Activated T-cell treated with anti-CD3 and anti-CD28 coated beads for 48 hours (primary cell): ENCODE data around the gene SHISAL2B.
"Not testable (repeated sequence)": the region's sequence is repeated elsewhere in the genome, so short reads cannot be mapped to it uniquely, and the experiment has no call there.

Experiments
- DNase-seq: peaks from one replicate; pipeline ENCODE4 v3.0.0-alpha.2; 2020; ENCODE audit warnings: low read depth

SHISAL2B gene

GRCh38 chr5:64690417-64691151, at the start of gene SHISAL2B:
Gene SHISAL2B (plus strand): TSS chr5:64690503. CDS start chr5:64690624, 121 bp downstream.
- peak; percentile 6 for DNase-seq

- no peak for DNase-seq
Observed at GRCh38 chr5:64644831-64645230, 45.5 kb upstream of the SHISAL2B start.

GRCh38 chr5:64646169-64646568, 44.1 kb upstream of the SHISAL2B start:
- DNase-seq = no peak

- no peak for DNase-seq
Observed at GRCh38 chr5:64649512-64649911, 40.8 kb upstream of the SHISAL2B start.

- DNase-seq = no peak
Observed at GRCh38 chr5:64653766-64654560, 36.3 kb upstream of the SHISAL2B start.

- no peak for DNase-seq
Observed at GRCh38 chr5:64654561-64654938, 35.8 kb upstream of the SHISAL2B start.

- DNase-seq = no peak
Observed at GRCh38 chr5:64655596-64655995, 34.7 kb upstream of the SHISAL2B start.

GRCh38 chr5:64659289-64659688, 31.0 kb upstream of the SHISAL2B start:
- no peak for DNase-seq

- not testable (repeated sequence) for DNase-seq
Observed at GRCh38 chr5:64663181-64663580, 27.1 kb upstream of the SHISAL2B start.

- DNase-seq = no peak
Observed at GRCh38 chr5:64665243-64665642, 25.1 kb upstream of the SHISAL2B start.

- no peak for DNase-seq
Observed at GRCh38 chr5:64666078-64666477, 24.2 kb upstream of the SHISAL2B start.

- DNase-seq = no peak
Observed at GRCh38 chr5:64667068-64667467, 23.2 kb upstream of the SHISAL2B start.

- DNase-seq = no peak
Observed at GRCh38 chr5:64670277-64670676, 20.0 kb upstream of the SHISAL2B start.

GRCh38 chr5:64671678-64672077, 18.6 kb upstream of the SHISAL2B start:
- DNase-seq = no peak

GRCh38 chr5:64678374-64678773, 11.9 kb upstream of the SHISAL2B start:
- no peak for DNase-seq

- DNase-seq = no peak
Observed at GRCh38 chr5:64680289-64680688, 10.0 kb upstream of the SHISAL2B start.

GRCh38 chr5:64682608-64683007, 7.7 kb upstream of the SHISAL2B start:
- DNase-seq = no peak

- DNase-seq = no peak
Observed at GRCh38 chr5:64685866-64686265, 4.4 kb upstream of the SHISAL2B start.

GRCh38 chr5:64688391-64688790, 1.9 kb upstream of the SHISAL2B start:
- no peak for DNase-seq

- DNase-seq = no peak
Observed at GRCh38 chr5:64688965-64689364, 1.3 kb upstream of the SHISAL2B start.

GRCh38 chr5:64690104-64690416, 243 bp upstream of the SHISAL2B start:
- DNase-seq = no peak

- no peak for DNase-seq
Observed at GRCh38 chr5:64691291-64691690, 988 bp downstream of the SHISAL2B start.

- no peak for DNase-seq
Observed at GRCh38 chr5:64693636-64694035, 3.3 kb downstream of the SHISAL2B start.

GRCh38 chr5:64696414-64696813, 6.1 kb downstream of the SHISAL2B start:
- DNase-seq = not testable (repeated sequence)
